HG03135 (cell line): Measurements from ENCODE around the gene SH3TC1.

ENCODE experiments used
- ATAC-seq: cut with Tn5 transposase; IDR thresholded peaks from one replicate; pipeline ENCODE4 v1.9.1; 2021; ENCODE audit warnings: mild to moderate bottlenecking, moderate library complexity; ENCODE audit not compliant: unreplicated experiment

SH3TC1 gene

DNA sequence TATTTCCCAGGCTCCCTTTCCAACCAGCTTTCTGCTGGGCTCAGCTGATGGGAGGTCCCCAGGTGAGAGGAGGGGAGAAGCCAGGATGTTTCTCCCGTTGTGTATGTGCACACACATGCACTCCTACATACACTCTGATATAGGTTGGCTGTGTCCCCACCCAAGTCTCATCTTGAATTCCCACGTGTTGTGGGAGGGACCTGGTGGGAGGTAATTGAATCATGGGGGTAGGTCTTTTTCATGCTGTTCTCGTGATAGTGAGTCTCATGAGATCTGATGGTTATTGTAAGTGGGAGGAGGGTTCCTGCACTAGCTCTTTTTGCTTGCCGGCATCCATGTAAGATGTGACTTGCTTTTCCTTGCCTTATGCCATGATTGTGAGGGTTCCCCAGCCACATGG is 58.8 kb downstream of the SH3TC1 start:
- ATAC-seq = no peak

DNA sequence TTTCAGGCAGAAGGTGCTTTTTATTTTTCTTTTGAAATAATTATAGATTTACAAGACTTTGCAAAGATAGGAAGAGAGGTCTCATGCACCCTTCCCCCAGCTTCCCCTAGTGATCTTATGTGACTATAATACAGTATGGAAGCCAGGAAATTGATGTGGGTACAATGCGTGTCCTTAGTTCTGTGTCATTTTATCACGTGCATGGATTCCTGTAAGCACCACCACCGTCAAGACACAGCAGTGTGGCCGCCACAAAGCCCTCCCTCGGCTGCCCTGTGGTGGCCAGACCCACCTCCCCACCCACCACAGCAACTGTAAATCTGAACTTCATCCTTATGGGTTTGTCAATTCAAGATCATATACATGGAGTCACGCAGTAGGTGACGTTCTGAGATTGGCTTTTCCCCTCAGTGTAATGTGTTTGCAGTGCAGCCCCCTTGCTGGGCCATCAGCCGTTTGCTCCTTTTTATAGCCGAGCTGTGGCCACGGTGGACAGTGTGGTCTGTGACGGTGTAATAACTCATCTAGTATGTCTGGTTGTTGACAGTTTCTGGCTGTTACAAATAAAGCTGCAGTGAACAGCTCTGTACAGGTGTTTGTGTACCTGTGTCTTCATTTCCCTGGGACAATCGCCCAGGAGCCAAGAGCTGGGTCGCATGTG is 59.6 kb downstream of the SH3TC1 start:
- no peak for ATAC-seq

DNA sequence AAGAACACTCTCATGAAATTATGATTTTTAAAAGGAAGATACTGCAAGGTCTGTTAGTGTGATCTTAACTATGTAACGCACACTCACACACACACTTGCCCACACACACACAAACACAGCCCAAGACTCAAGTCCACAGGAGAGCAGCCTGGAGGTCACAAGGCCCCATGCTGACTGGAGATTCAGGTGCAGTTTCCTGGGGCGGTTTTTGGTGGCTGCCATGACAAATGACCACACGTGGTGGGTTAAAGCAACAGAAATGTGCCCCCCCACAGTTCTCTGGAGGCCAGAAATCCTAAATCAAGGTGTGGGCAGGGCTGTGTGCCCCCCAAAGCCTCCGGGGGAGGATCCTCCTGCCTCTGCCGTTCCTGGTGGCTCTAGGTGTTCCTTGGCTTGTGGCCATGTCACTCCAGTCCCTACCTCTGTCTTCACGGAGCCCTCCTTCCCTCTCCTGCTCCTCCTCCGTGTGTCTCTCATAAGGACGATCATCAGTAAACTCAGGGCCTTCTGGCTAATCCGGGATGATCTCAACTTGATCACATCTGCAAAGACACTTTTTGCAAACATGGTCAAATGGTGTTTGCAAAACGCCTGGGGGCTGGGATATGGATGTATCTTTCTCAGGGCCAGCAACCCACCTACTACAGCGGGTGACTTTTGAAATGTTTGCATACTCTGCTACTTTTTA is 60.8 kb downstream of the SH3TC1 start:
- ATAC-seq = no peak

DNA sequence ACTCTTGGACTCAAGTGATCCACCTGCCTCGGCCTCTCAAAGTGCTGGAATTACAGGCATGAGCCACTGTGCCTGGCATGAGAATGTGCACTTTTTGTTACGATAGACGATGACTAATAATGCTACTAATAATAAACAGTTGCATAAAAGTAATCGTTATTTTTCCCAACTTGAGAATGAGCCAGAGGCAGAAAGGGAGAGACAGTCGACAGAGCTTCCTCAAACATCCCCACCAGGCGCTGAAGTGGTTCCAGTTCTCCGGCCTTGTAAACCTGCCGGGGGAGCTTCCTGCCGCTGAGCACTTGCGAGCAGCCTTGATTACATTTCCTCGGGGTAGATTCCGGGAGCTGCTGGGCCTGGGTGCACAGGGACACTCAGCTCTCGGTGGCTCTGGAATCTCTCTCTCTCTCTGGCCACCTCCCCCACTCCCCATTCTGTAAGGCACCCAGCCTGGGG is 61.6 kb downstream of the SH3TC1 start:
- no peak for ATAC-seq

DNA sequence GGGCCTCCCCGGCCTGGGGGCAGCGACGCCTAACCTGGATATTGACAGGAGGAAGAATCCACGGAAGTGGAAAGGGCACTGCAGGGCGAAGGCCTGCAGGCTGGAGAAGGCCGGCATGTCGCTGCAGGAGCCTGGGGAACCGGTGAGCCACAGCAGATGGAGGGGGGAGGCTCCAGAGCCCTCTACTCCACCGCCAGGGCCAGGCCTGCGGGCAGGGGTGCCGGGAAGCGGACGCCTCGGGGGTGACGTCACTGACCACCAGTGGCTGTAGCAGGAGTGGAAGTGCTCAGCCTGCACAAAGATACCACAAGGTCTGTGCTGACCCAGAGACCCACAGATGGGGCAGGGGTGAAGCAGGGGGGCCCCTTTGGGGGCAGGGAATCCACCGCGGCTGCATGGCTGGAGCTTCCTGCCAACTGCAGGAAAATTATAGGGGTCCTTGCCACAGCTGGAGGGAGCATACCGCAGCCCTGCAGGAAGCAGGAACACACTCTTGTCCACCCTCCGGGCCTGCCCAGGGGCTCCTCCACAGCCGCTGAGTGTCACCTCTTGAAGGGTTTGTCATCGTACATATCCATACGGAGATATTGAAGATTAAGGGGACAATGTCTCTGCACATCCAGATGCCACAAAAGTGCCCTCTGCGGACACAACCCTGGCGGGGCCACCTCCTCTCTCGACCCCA is 62.9 kb downstream of the SH3TC1 start:
- no peak for ATAC-seq

DNA sequence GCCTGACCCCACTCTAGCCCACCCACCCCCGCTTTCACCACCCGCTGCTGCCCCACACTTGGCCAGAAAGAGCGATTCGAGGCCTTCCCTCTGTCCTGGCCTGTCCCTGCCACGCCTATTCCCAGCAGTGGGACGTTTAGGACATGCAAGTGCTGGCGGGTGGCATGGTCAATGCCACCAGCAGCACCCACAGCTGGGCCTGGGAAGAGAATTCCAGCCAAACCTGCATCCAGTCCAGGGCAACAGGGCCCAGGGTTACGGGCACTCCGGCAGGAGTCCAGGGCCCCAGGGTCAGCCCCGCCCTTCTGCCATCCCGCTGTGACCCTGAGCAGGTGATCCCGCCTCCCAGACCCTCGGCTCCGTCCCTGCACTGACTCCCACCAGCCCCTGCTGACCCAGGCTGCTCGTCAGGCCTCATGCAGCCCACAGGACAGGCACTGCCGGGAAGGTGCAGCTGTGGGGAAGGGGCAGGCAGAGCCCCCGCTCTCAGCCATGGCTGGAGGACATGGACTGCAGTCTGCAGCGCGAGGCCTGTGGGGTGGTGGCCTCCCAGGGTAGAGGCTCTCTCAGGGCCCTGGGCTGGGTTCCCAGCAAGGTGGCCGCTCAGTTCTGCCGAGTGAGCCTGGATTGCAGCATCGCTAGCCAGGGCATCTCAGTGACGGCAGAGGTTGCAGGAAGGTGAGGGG is 63.7 kb downstream of the SH3TC1 start:
- no peak for ATAC-seq

DNA sequence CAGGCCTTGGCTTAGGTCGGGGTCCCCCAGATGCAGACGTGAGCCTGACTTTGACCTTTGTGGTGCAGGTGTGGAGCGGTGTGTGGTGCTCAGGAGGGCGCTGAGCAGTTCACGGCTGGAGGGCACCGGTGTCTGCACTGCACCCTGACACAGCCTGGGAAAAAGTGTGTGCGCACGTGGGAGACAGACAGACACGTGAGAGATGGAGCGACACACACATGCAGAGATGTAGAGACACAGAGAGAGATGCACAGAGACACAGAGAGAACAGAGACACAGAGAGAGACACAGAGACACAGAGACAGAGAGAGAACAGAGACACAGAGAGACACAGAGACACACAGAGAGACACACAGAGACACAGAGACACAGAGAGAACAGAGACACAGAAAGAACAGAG is 64.3 kb downstream of the SH3TC1 start:
- no peak for ATAC-seq

DNA sequence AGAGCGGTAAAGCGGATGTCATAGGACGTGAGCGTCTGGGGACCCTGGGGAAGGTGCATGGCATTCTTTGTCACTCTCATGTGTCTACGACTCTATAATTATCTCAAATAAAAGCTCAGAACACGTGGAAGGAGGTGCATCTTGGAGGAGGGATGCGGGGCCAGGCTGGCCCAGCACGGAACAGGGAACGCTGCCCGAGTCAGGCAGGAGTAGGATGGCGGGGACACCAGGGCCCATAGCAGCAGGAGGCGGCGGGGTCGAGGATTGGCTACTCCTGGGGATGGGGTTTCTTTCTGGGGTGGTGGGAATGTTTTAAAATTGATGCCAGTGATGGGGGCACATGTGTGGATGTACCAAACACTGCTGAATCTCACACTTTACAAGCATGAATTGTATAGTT is 65.0 kb downstream of the SH3TC1 start:
- ATAC-seq = no peak

DNA sequence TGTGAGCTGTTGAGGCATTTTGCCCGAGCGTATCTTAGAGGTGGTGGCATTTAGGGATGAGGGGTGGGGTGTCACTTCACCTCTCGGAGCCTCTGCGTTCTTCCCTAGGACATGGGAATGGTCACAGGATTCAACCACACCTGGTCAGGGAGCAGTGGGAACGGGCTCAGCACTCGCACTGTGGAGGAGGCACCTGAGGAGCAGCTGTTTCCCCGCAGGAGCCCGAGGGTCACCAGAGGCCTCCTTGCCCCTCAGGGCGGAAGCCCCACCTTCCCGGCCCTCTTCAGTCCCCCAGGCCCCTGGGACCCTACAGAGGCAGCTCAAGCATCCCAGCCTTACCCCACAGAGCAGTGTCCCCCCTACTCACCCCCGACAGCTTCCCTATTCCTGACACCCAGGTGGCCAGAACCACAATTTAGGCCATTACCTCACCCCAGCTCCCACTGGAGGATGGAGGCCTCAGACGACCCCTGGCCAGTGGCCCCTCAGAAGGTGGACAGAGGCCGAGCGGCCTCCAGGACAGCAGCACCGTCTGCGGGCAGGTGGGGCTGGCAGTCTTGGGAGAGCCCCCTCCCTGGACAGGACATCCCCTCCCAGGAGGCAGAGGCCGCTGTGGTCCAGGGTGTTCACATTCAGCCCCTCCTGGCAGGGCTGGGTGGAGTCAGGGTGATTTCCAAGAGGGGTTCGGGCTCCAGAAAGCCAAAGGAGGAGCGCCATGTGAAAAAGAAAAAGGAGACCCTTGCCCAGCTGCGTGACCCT is 66.3 kb downstream of the SH3TC1 start:
- ATAC-seq = no peak

DNA sequence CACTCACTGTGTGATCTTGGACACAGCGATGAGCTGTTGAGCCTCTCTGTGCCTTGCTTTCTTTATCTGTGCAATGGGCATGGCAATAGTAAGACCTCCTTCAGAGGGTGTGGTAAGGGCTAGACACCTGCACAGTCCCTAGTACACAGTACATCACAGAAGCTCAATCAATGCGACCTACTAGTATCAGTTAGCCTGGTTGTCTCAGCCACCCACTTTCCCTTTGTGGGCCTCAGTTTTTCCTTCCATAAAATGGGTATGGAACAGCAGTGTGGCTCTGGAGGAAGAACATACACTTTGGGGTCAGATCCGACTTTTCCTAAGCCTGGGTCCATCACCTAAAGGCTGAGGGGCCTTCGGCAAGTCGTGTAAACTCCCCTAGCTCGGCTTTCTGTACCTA is 67.0 kb downstream of the SH3TC1 start:
- no peak for ATAC-seq

DNA sequence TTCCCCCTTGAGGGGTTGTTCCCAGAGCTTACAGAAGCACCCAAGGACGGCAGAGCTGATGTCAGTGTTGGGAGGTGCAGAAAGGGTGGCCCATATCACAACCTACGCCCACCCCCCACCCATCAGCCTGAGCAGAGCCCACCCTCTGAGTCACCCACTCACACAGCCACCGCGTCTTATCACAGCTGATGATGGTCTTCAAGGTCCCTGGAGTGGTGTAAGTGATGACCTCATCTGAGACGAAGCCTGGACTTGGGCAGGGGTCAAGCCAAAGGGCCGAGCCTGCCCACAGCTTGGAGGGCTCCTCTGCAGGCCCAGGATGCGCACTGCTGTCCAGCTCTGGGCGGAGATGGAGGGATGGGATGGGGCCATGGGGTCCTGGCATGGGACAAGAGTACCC is 67.4 kb downstream of the SH3TC1 start:
- no peak for ATAC-seq

DNA sequence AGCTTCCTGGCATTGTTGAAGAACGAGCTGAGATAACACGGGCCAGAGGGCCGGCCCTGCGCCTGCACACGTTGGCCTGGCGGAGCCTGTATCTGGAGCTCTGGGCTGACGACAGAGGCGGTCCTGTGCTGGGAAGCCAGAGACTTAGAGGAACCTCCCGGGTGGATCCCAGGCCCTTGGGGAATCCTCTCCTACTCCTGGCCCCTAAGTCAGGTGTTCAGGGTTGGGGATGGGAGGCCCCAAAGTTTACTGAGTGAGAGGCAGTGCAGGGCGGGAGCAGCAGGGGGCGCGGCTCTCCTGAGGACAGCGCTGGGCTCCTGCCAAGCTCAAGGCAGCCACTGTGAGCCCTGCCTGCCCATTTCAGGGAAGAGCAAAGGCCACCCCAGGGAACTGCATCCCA is 68.0 kb downstream of the SH3TC1 start:
- ATAC-seq = no peak

DNA sequence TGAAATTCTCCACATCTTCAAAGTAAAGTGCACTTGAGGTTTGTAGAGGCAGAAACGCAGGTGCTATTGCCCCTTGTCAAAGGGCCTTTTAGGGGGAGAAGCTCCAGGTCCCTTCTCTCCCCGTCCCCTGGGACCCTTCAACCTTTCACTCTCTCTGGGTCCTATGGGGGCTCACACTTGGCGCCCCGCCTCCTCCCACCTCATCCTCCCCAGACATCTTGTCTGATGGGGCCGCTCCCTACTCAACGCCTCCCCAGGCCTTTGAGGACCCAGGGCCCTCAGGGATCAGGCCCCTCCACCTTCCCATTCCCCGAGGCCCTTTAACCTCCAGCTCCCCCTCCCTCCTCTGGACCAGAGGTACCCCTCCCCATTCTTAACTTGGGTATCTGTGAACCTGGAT is 69.1 kb downstream of the SH3TC1 start:
- no peak for ATAC-seq

DNA sequence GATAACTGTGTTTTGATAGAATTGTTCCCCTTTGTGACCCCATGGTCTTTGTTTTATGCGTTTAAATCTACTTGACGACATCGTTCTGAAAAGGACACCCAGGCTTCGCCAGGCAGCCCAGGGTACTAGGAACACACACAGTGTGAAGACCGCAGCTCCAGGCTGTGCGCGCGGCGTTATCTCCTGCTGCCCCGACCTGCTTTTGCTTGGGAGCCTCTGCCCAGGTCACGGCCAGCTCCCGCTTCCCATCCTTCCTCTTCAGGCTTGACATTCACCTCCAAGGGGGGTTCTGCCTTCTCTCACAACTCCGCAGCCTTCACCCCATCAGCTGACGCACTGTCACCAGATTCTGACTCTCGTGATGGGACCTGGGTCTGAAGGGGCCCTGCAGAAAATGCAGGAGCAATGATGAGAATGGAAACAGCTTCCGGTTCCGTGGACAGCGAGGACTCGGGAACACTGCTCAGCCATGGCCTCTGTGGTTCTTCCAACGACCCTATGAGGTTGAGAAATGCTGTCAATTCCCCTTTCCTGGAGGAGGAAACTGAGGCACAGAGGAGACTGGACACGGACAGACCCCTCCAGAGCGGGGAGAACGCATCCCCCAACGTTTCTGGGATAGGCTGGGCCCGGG is 69.9 kb downstream of the SH3TC1 start:
- no peak for ATAC-seq

DNA sequence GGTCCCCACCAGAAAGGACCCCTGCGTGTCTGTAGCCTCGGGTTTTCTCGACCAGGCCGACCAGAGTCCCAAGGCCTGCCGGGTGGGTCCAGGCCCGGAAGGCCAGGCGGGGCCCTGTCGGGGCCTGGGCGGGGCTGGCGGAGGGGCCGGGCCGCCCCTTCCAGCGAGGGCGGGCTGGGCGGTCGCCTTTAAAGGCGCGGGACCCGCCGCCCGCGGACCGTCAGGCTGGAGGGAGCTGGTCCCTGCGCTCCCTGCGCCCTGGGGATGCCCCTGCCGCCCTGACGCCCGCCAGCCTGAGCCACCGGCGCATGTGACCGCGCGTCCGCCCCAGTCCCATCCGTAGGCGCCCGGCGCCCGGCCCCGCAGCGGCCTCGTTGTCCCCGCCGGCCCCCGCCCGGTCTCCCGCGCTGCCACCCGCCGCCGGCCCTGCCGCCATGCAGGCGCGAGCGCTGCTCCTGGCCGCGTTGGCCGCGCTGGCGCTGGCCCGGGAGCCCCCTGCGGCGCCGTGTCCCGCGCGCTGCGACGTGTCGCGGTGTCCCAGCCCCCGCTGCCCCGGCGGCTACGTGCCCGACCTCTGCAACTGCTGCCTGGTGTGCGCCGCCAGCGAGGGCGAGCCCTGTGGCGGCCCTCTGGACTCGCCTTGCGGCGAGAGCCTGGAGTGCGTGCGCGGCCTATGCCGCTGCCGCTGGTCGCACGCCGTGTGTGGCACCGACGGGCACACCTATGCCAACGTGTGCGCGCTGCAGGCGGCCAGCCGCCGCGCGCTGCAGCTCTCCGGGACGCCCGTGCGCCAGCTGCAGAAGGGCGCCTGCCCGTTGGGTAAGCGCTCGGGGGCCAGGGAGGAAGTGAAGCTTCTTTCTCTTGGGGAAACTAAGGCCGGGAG is 70.7 kb downstream of the SH3TC1 start, which contains the start of gene HTRA3:
TSS of gene HTRA3 (plus strand) at position 220 of the 883 bp plus-strand sequence. CDS start at position 435, 215 bp downstream.
- ATAC-seq = no peak

DNA sequence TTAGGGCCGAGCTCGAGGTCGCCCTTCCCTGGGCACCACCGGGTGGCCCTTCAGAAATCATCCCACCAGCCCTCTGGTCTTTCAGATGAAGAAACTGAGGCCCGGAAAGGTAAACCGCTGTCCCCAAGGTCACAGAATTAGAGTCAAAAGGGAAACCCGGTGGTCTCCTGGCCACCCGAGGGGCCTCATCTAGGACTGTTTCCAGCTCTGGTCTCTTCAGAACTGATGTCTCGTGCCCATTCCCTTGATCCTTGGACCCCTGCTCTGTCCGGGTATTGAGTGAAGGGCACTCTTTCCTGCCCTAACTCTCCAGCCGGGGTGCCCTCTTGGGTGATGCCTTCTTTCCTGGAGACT is 71.3 kb downstream of the SH3TC1 start:
- ATAC-seq = no peak

DNA sequence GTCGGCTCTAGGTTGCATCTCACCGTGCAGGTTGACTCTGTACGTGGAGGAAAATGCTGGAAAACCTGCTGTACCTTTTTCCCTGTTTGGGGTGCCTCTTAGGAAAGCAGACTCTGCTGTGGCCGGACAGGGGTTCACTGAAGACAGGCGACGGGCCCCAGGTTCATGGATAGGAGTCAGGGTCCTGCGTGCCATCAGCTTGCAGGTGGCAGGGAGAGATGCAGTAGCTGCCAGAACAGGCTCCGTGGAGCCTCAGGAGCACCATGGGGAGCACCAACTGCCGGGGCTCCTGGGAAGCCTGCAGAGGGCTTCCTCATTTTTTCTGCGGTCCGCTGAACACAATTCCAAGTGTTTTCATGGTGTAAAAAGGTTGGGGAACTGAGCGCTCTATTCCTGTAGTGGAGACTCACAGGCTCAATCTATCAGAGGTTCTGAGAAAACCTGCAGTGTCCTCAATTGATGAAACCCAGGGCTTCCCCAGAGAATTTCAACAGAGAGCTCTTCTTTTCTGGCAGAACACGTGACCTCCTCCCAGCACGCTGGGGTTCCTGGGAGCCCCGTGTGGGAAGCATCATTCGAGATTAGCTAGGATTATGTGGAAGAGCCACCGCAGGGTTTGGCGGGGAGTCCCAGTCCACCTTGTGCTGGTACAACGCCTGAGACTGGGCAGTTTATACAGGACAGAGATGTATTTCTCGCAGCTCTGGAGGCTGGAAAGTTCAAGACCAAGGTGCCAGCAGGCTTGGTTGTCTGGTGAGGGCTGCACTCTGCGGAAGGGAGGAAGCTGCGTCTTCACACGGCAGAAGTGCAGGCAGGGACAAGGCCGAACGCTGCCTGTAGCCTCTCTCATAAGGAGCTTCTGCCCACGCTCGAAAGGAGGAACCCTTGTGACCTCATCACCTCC is 72.1 kb downstream of the SH3TC1 start:
- no peak for ATAC-seq

DNA sequence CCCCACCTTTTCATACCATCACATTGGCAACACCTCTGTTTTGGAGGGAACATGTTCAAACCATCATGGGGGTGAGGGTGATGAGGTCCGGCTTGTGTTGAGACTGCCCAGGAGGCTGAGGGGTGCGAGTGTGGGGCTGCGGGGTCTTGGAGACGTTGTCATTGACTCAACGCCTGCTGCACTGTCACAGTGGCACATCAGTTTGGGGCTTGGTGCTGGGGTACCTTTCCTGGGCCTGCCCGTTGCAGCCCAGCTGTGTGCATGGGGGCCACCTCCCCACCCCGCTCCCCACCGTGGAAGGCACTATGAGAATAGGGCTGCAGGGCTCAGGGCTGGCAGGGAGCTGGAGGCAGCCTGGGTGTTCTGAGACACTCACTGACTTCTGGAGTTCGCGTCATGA is 72.7 kb downstream of the SH3TC1 start:
- ATAC-seq = no peak
